H9 (cell line): ENCODE data around the gene SPTA1. TPM values are rescaled to one million over a fixed set of nuclear protein-coding genes. Genes with fewer than 3 reads are reported as not detected.

Source experiments
- DNase-seq: peaks from one replicate; pipeline ENCODE4 v3.0.0-alpha.2; 2017
- H2AFZ ChIP-seq: one replicate; pipeline ENCODE4 v1.6.1; 2013; ENCODE audit warnings: mild to moderate bottlenecking, low read length, control low read depth, moderate library complexity
- H2AK5ac ChIP-seq: 2 replicates; pipeline ENCODE4 v1.6.1; 2013; ENCODE audit warnings: low read length, control low read depth, mixed read lengths; ENCODE audit not compliant: insufficient read length
- H2BK120ac ChIP-seq: one replicate; pipeline ENCODE4 v1.6.1; 2013; ENCODE audit warnings: low read depth, mild to moderate bottlenecking, low read length, control low read depth, inconsistent platforms; ENCODE audit not compliant: poor library complexity, severe bottlenecking
- H2BK12ac ChIP-seq: 2 replicates; pipeline ENCODE4 v1.6.1; 2013; ENCODE audit warnings: low read length, control low read depth, mixed read lengths, low read depth; ENCODE audit not compliant: insufficient read length
- H2BK15ac ChIP-seq: 2 replicates; pipeline ENCODE4 v1.6.1; 2013; ENCODE audit warnings: low read depth, low read length, control low read depth
- H2BK20ac ChIP-seq: one replicate; pipeline ENCODE4 v1.6.1; 2013; ENCODE audit warnings: low read depth, mild to moderate bottlenecking, low read length, control low read depth, inconsistent platforms; ENCODE audit not compliant: poor library complexity, severe bottlenecking
- H2BK5ac ChIP-seq: 2 replicates; pipeline ENCODE4 v1.6.1; 2013; ENCODE audit warnings: low read length, control low read depth, mixed read lengths; ENCODE audit not compliant: insufficient read length
- H3K14ac ChIP-seq: 2 replicates; pipeline ENCODE4 v1.6.1; 2013; ENCODE audit warnings: low read length, control low read depth; ENCODE audit not compliant: insufficient read depth
- H3K18ac ChIP-seq: 2 replicates; pipeline ENCODE4 v1.6.1; 2013; ENCODE audit warnings: low read depth, mild to moderate bottlenecking, mixed read lengths, low read length, control low read depth; ENCODE audit not compliant: insufficient read length
- H3K23ac ChIP-seq: 2 replicates; pipeline ENCODE4 v1.6.1; 2013; ENCODE audit warnings: low read length, control low read depth, mixed read lengths, low read depth; ENCODE audit not compliant: insufficient read length
- H3K23me2 ChIP-seq: 2 replicates; pipeline ENCODE4 v1.6.1; 2013; ENCODE audit warnings: low read depth, mild to moderate bottlenecking, mixed read lengths, low read length, control low read depth; ENCODE audit not compliant: insufficient read length, poor library complexity, severe bottlenecking
- H3K27ac ChIP-seq: 2 replicates; pipeline ENCODE4 v1.5.1; 2013; ENCODE audit warnings: low read length, control low read depth, mixed read lengths, low read depth; ENCODE audit not compliant: insufficient read length
- H3K27me3 ChIP-seq: 2 replicates; pipeline ENCODE4 v1.6.1; 2013; ENCODE audit warnings: low read length, control low read depth, inconsistent platforms; ENCODE audit not compliant: insufficient read depth
- H3K4ac ChIP-seq: 2 replicates; pipeline ENCODE4 v1.6.1; 2013; ENCODE audit warnings: low read depth, mild to moderate bottlenecking, control low read depth, inconsistent platforms, low read length, moderate library complexity
- H3K4me1 ChIP-seq: 2 replicates; pipeline ENCODE4 v1.6.1; 2013; ENCODE audit warnings: low read length, control low read depth, inconsistent platforms; ENCODE audit not compliant: insufficient read depth
- H3K4me2 ChIP-seq: 2 replicates; pipeline ENCODE4 v1.6.1; 2013; ENCODE audit warnings: low read length, control low read depth, mixed read lengths; ENCODE audit not compliant: insufficient read length, insufficient read depth
- H3K56ac ChIP-seq: 2 replicates; pipeline ENCODE4 v1.6.1; 2013; ENCODE audit warnings: low read depth, mild to moderate bottlenecking, mixed read lengths, low read length, control low read depth; ENCODE audit not compliant: insufficient read length
- H3K79me1 ChIP-seq: 2 replicates; pipeline ENCODE4 v1.6.1; 2013; ENCODE audit warnings: low read depth, mild to moderate bottlenecking, moderate library complexity, low read length, control low read depth, inconsistent platforms; ENCODE audit not compliant: insufficient read depth, poor library complexity, severe bottlenecking
- H3K79me2 ChIP-seq: 2 replicates; pipeline ENCODE4 v1.6.1; 2013; ENCODE audit warnings: low read length, control low read depth, inconsistent platforms; ENCODE audit not compliant: insufficient read depth
- H3K9ac ChIP-seq: 2 replicates; pipeline ENCODE4 v1.6.1; 2013; ENCODE audit warnings: low read length, control low read depth, mixed read lengths; ENCODE audit not compliant: insufficient read length; ENCODE audit errors: extremely low read depth
- H3K9me3 ChIP-seq: one replicate; pipeline ENCODE4 v1.6.1; 2013; ENCODE audit warnings: low read depth, low read length, inconsistent platforms; ENCODE audit not compliant: control insufficient read depth
- H3T11ph ChIP-seq: one replicate; pipeline ENCODE4 v1.6.1; 2013; ENCODE audit warnings: mild to moderate bottlenecking, low read length, control low read depth, inconsistent platforms
- H4K20me1 ChIP-seq: one replicate; pipeline ENCODE4 v1.6.1; 2013; ENCODE audit not compliant: control insufficient read depth, insufficient read length, insufficient read depth
- H4K5ac ChIP-seq: 2 replicates; pipeline ENCODE4 v1.6.1; 2013; ENCODE audit warnings: low read depth, mild to moderate bottlenecking, mixed read lengths, low read length, control low read depth; ENCODE audit not compliant: insufficient read length
- H4K8ac ChIP-seq: replicated peaks from 2 replicates; pipeline ENCODE4 v1.6.1; 2013; ENCODE audit warnings: low read length, control low read depth, mixed read lengths, low read depth; ENCODE audit not compliant: insufficient read length
- H4K91ac ChIP-seq: 2 replicates; pipeline ENCODE4 v1.6.1; 2013; ENCODE audit warnings: low read depth, mild to moderate bottlenecking, moderate library complexity, mixed read lengths, low read length, control low read depth; ENCODE audit not compliant: insufficient read length
- H3K27ac Mint-ChIP-seq, 3 experiments: 2 replicates in 2 of 3; 3 replicates in 1 of 3; pipeline ENCODE4 v1.8.0; 2020 to 2021; ENCODE audit warnings: mixed read lengths in 3 of 3, mild to moderate bottlenecking in 1 of 3, moderate library complexity in 1 of 3
- H3K27me3 Mint-ChIP-seq: 2 replicates; pipeline ENCODE4 v1.8.0; 2021; ENCODE audit warnings: low read depth, mild to moderate bottlenecking, moderate library complexity, mixed read lengths
- H3K36me3 Mint-ChIP-seq, 3 experiments: 2 replicates in 2 of 3; 3 replicates in 1 of 3; pipeline ENCODE4 v1.8.0; 2020 to 2021; ENCODE audit warnings: low read depth in 3 of 3, mixed read lengths in 3 of 3; ENCODE audit not compliant: insufficient read depth in 1 of 3
- H3K4me1 Mint-ChIP-seq, 2 experiments: 2 replicates each; pipeline ENCODE4 v1.8.0; 2020; ENCODE audit warnings: mixed read lengths in 2 of 2
- H3K4me3 Mint-ChIP-seq, 2 experiments: 2 replicates in 1 of 2; 3 replicates in 1 of 2; pipeline ENCODE4 v1.8.0; 2020 to 2021; ENCODE audit warnings: mild to moderate bottlenecking in 2 of 2, mixed read lengths in 2 of 2, moderate library complexity in 1 of 2
- H3K9me3 Mint-ChIP-seq, 2 experiments: 2 replicates in 1 of 2; 3 replicates in 1 of 2; pipeline ENCODE4 v1.8.0; 2020; ENCODE audit warnings: mild to moderate bottlenecking in 2 of 2, mixed read lengths in 2 of 2, moderate library complexity in 1 of 2
- CTCF ChIP-seq: fragments of 200-600 bp; sonication (generic); conservative IDR thresholded peaks from 3 replicates; pipeline ENCODE4 v1.8.0; 2021; ENCODE audit warnings: antibody characterized with exemption, mild to moderate bottlenecking
- WGBS: extraction: QIAGEN DNeasy Blood & Tissue Kit; methylation state at CpG from one replicate; pipeline ENCODE4 v1.1.7; 2013; ENCODE audit warnings: missing lambda C conversion rate, low lambda C conversion rate, mixed read lengths; ENCODE audit not compliant: insufficient read length; ENCODE audit errors: extremely low coverage; 5-methylcytosine and 5-hydroxymethylcytosine counted together
- total RNA-seq: library from RNA; stranded (reverse); gene quantifications from 2 replicates; pipeline ENCODE4 v1.2.1, GENCODE V29; 2021

SPTA1 gene
- total RNA-seq, 1 experiment from 2014 or later = not detected

- no peak within 1 kb of the TSS for H3K14ac ChIP-seq
- no peak within 1 kb of the TSS for H2BK20ac ChIP-seq
- H3K4me1 Mint-ChIP-seq = no peaks in the 10 kb centered on the region
- no peak within 1 kb of the TSS for H2BK5ac ChIP-seq
- H2AK5ac ChIP-seq = no peak within 1 kb of the TSS
- H3K27me3 Mint-ChIP-seq = peaks cover 1% of the 10 kb centered on the region; the same call in 1 of the 2 replicates
- no peak within 1 kb of the TSS for H3K18ac ChIP-seq
- no CpG with 5 or more reads among the region's 3 CpGs for WGBS
- H3K79me2 ChIP-seq = no peaks in the 10 kb centered on the region
- no peak within 1 kb of the TSS for H3K27ac Mint-ChIP-seq
- no peak within 1 kb of the TSS for H2AFZ ChIP-seq
- H2BK120ac ChIP-seq = no peak within 1 kb of the TSS
- H3K79me1 ChIP-seq = no peaks in the 10 kb centered on the region
- H3K4me1 ChIP-seq = no peaks in the 10 kb centered on the region
- no peak within 1 kb of the TSS for H2BK15ac ChIP-seq
- no peak within 1 kb of the TSS for H4K8ac ChIP-seq
- H3K23me2 ChIP-seq = no peaks in the 10 kb centered on the region
- no peak within 1 kb of the TSS for H4K5ac ChIP-seq
- H3K36me3 Mint-ChIP-seq = no peaks in the 10 kb centered on the region
- TF ChIP-seq CTCF = no peak
- H2BK12ac ChIP-seq = no peak within 1 kb of the TSS
- H3K27ac ChIP-seq = no peak within 1 kb of the TSS
- H3K9me3 Mint-ChIP-seq = no peaks in the 10 kb centered on the region
- no peak for DNase-seq
- H3K4ac ChIP-seq = no peak within 1 kb of the TSS
- H4K91ac ChIP-seq = no peak within 1 kb of the TSS
- no peak within 1 kb of the TSS for H3K56ac ChIP-seq
- H3K4me3 Mint-ChIP-seq = no peak within 1 kb of the TSS
- no peak within 1 kb of the TSS for H3T11ph ChIP-seq
- no peak within 1 kb of the TSS for H3K9ac ChIP-seq
- H3K23ac ChIP-seq = no peak within 1 kb of the TSS
- no peaks in the 10 kb centered on the region for H4K20me1 ChIP-seq
- H3K9me3 ChIP-seq = no peaks in the 10 kb centered on the region
- no peak within 1 kb of the TSS for H3K4me2 ChIP-seq
- no peaks in the 10 kb centered on the region for H3K27me3 ChIP-seq
Measured at GRCh38 chr1:158570480-158570879, 116.0 kb downstream of the SPTA1 start, which contains the start of gene OR6P1. TSS of gene OR6P1 (minus strand) at chr1:158570580. CDS start at chr1:158563604, 6,976 bp downstream.
